GM12873 (cell line): ENCODE data around the gene OIP5.

Source experiments
- TF ChIP-seq, protein P1 (sequence below): IDR thresholded peaks from 2 replicates; pipeline ENCODE4 v1.5.1; 2012; ENCODE audit warnings: low read depth, mild to moderate bottlenecking, moderate library complexity, low read length, control low read depth; ENCODE audit not compliant: insufficient read depth; ENCODE audit errors: missing control alignments

OIP5 gene

DNA sequence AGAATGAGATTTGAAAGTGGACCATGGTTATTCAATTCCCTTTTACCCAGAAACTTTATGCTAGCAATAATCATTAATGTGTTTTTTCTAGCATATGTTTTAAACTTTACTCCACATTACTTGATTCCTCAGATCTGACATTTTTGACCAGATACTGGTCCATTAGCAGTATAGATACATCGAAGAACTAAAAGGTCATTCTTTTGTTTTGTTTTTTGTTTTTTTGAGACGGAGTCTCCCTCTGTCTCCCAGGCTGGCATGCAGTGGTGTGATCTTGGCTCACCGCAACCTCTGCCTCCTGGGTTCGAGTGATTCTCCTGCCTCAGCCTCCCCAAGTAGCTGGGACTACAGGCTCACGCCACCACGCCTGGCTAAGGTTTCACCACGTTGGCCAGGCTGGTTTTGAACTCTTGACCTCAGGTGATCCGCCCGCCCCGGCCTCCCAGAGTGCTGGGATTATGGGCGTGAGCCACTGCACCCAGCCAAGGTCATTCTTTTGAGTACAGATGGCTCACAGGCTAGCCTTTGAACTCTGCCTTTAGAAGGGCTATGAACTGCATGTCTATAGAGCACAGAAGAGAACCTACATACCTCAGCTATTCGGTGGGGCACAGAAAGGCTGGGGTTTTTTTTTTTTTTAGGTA is 72.7 kb downstream of the OIP5 start:
- TF ChIP-seq, protein P1, sequence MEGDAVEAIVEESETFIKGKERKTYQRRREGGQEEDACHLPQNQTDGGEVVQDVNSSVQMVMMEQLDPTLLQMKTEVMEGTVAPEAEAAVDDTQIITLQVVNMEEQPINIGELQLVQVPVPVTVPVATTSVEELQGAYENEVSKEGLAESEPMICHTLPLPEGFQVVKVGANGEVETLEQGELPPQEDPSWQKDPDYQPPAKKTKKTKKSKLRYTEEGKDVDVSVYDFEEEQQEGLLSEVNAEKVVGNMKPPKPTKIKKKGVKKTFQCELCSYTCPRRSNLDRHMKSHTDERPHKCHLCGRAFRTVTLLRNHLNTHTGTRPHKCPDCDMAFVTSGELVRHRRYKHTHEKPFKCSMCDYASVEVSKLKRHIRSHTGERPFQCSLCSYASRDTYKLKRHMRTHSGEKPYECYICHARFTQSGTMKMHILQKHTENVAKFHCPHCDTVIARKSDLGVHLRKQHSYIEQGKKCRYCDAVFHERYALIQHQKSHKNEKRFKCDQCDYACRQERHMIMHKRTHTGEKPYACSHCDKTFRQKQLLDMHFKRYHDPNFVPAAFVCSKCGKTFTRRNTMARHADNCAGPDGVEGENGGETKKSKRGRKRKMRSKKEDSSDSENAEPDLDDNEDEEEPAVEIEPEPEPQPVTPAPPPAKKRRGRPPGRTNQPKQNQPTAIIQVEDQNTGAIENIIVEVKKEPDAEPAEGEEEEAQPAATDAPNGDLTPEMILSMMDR, result no peak
